IPS DF 6.9 (cell line): Measurements from ENCODE around the gene GDF10.

Experiments used
- DNase-seq: peaks from one replicate; pipeline ENCODE4 v3.0.0-alpha.2; 2013; ENCODE audit warnings: low read depth, low spot score
- H3K27ac ChIP-seq: one replicate; pipeline ENCODE4 v1.5.1; 2013; ENCODE audit warnings: low read length, control low read depth
- H3K27me3 ChIP-seq: 2 replicates; pipeline ENCODE4 v1.6.1; 2013; ENCODE audit warnings: mild to moderate bottlenecking, low read length; ENCODE audit not compliant: control insufficient read depth, insufficient read depth
- H3K36me3 ChIP-seq: 2 replicates; pipeline ENCODE4 v1.6.1; 2013; ENCODE audit warnings: low read length; ENCODE audit not compliant: control insufficient read depth, insufficient read depth
- H3K4me1 ChIP-seq: 2 replicates; pipeline ENCODE4 v1.6.1; 2013; ENCODE audit warnings: low read length; ENCODE audit not compliant: control insufficient read depth, insufficient read depth
- H3K4me3 ChIP-seq: 2 replicates; pipeline ENCODE4 v1.5.1; 2013; ENCODE audit warnings: mild to moderate bottlenecking, low read length
- H3K9me3 ChIP-seq: 2 replicates; pipeline ENCODE4 v1.6.1; 2013; ENCODE audit warnings: low read length, inconsistent platforms; ENCODE audit not compliant: control insufficient read depth, insufficient read depth
- WGBS: extraction: QIAGEN DNeasy Blood & Tissue Kit; methylation state at CpG from one replicate; pipeline ENCODE4 v1.1.7; 2013; ENCODE audit warnings: mixed read lengths, missing lambda C conversion rate; ENCODE audit not compliant: insufficient read length, insufficient coverage; 5-methylcytosine and 5-hydroxymethylcytosine counted together

GDF10 gene

GRCh38 chr10:47344996-47345870, 45.2 kb downstream of the GDF10 start:
- no CpG with 5 or more reads among the region's 13 CpGs for WGBS
- no peaks in the 10 kb centered on the region for H3K36me3 ChIP-seq
- H3K4me3 ChIP-seq, result no peak overlapping the region
- H3K27ac ChIP-seq, result no peak overlapping the region
- DNase-seq, result no peak
- H3K4me1 ChIP-seq, result no peaks in the 10 kb centered on the region
- no peaks in the 10 kb centered on the region for H3K9me3 ChIP-seq
- H3K27me3 ChIP-seq, result no peaks in the 10 kb centered on the region

GRCh38 chr10:47346581-47347302, 46.7 kb downstream of the GDF10 start:
- no CpG with 5 or more reads among the region's 13 CpGs for WGBS
- DNase-seq, result no peak

GRCh38 chr10:47347303-47347675, 47.3 kb downstream of the GDF10 start:
- no peak overlapping the region for H3K4me3 ChIP-seq
- no peak for DNase-seq
- no peaks in the 10 kb centered on the region for H3K27me3 ChIP-seq
- no peaks in the 10 kb centered on the region for H3K9me3 ChIP-seq
- WGBS, result no CpG with 5 or more reads among the region's 4 CpGs
- H3K27ac ChIP-seq, result no peak overlapping the region
- no peaks in the 10 kb centered on the region for H3K4me1 ChIP-seq
- no peaks in the 10 kb centered on the region for H3K36me3 ChIP-seq

More at GRCh38 chr10:47346581-47347302, 46.7 kb downstream of the GDF10 start:
- H3K27ac ChIP-seq, result no peak overlapping the region
- H3K4me1 ChIP-seq, result no peaks in the 10 kb centered on the region
- H3K9me3 ChIP-seq, result no peaks in the 10 kb centered on the region
- H3K4me3 ChIP-seq, result no peak overlapping the region
- no peaks in the 10 kb centered on the region for H3K27me3 ChIP-seq
- H3K36me3 ChIP-seq, result no peaks in the 10 kb centered on the region

- H3K27ac ChIP-seq, result no peak within 1 kb of the TSS
- no peak within 1 kb of the TSS for H3K4me3 ChIP-seq
- no peaks in the 10 kb centered on the region for H3K4me1 ChIP-seq
- no peaks in the 10 kb centered on the region for H3K9me3 ChIP-seq
- WGBS, result no CpG with 5 or more reads among the region's 5 CpGs
- no peak for DNase-seq
- no peaks in the 10 kb centered on the region for H3K36me3 ChIP-seq
- no peaks in the 10 kb centered on the region for H3K27me3 ChIP-seq
These were observed 48.2 kb downstream of the GDF10 start, which contains the start of gene RBP3 for GRCh38 chr10:47348138-47348651. Gene RBP3, plus strand, starts transcription at chr10:47348363. Its CDS starts 122 bp downstream, at chr10:47348485.

GRCh38 chr10:47348661-47349470, 48.9 kb downstream of the GDF10 start:
- DNase-seq, result no peak
- Histone ChIP-seq H3K4me3 (no peak overlapping the region), H3K27me3 (no peaks in the 10 kb centered on the region), H3K27ac (no peak overlapping the region), H3K4me1 (no peaks in the 10 kb centered on the region), H3K36me3 (no peaks in the 10 kb centered on the region), H3K9me3 (no peaks in the 10 kb centered on the region)
- WGBS, result no CpG with 5 or more reads among the region's 36 CpGs

GRCh38 chr10:47349516-47349915, 49.5 kb downstream of the GDF10 start:
- no peaks in the 10 kb centered on the region for H3K36me3 ChIP-seq
- no peak overlapping the region for H3K4me3 ChIP-seq
- no peaks in the 10 kb centered on the region for H3K4me1 ChIP-seq
- DNase-seq, result no peak
- H3K9me3 ChIP-seq, result no peaks in the 10 kb centered on the region
- H3K27me3 ChIP-seq, result no peaks in the 10 kb centered on the region
- no CpG with 5 or more reads among the region's 22 CpGs for WGBS
- no peak overlapping the region for H3K27ac ChIP-seq

- DNase-seq, result no peak
- Histone ChIP-seq H3K36me3 (no peaks in the 10 kb centered on the region), H3K4me1 (no peaks in the 10 kb centered on the region), H3K9me3 (no peaks in the 10 kb centered on the region), H3K4me3 (no peak overlapping the region), H3K27ac (no peak overlapping the region), H3K27me3 (no peaks in the 10 kb centered on the region)
- WGBS, result no CpG with 5 or more reads among the region's 31 CpGs
These were observed 50.0 kb downstream of the GDF10 start for GRCh38 chr10:47349941-47350371.

- no CpG with 5 or more reads among the region's 39 CpGs for WGBS
- Histone ChIP-seq H3K27me3 (no peaks in the 10 kb centered on the region), H3K36me3 (no peaks in the 10 kb centered on the region), H3K4me1 (no peaks in the 10 kb centered on the region), H3K4me3 (no peak overlapping the region), H3K9me3 (no peaks in the 10 kb centered on the region), H3K27ac (no peak overlapping the region)
- no peak for DNase-seq
These were observed 51.0 kb downstream of the GDF10 start for GRCh38 chr10:47350671-47351640.

GRCh38 chr10:47351899-47352815, 52.2 kb downstream of the GDF10 start:
- no peak for DNase-seq
- H3K4me1 ChIP-seq, result no peaks in the 10 kb centered on the region
- no peaks in the 10 kb centered on the region for H3K27me3 ChIP-seq
- WGBS, result no CpG with 5 or more reads among the region's 14 CpGs
- H3K36me3 ChIP-seq, result no peaks in the 10 kb centered on the region
- H3K4me3 ChIP-seq, result no peak overlapping the region
- H3K27ac ChIP-seq, result no peak overlapping the region
- no peaks in the 10 kb centered on the region for H3K9me3 ChIP-seq
